ENCODE data around the gene SIM1.
A peak's percentile ranks its signal among the peaks of the same experiment; 100 is the strongest.

SIM1 gene, protein sequence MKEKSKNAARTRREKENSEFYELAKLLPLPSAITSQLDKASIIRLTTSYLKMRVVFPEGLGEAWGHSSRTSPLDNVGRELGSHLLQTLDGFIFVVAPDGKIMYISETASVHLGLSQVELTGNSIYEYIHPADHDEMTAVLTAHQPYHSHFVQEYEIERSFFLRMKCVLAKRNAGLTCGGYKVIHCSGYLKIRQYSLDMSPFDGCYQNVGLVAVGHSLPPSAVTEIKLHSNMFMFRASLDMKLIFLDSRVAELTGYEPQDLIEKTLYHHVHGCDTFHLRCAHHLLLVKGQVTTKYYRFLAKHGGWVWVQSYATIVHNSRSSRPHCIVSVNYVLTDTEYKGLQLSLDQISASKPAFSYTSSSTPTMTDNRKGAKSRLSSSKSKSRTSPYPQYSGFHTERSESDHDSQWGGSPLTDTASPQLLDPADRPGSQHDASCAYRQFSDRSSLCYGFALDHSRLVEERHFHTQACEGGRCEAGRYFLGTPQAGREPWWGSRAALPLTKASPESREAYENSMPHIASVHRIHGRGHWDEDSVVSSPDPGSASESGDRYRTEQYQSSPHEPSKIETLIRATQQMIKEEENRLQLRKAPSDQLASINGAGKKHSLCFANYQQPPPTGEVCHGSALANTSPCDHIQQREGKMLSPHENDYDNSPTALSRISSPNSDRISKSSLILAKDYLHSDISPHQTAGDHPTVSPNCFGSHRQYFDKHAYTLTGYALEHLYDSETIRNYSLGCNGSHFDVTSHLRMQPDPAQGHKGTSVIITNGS

DNA sequence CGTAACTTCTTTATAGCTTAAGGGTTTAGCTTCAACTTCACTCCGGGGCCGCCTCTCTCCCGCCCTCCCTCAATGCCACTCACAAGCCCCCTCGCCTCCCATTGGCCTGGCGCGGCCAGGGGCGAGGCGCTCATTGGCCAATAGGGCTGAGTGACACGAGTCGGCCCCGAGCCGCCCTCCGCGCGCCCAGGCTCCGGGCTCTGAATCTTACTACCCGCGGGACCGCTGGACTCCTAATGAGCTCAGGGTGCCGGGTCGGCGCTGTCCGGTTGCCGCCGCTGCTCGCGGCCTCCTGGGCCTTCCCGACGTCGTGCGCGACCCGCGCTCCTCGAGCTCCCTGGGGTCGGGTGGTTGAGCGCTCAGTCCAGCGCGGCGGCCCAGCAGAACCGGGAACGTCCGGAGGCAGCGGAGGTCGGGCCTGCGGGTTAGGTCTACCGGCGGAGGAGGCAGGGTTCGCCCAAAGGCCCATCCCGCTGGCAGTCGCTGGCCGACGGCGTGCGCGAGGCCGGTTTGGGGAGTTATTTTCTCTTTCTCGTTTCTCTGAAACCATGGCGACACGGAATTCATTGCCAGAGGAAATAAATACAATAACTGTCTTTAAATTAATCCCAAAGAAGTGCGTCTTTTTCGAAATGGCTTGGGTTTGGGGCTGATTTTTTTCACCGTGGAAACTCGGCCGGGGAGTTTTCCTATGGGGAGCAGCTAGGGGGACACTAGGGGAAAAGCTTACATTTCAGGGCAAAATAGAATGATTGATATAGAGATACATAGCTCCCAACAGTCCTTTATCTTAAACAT lies at the start of gene SIM1:
SIM1 (minus strand) TSS at position 19 of the 798 bp plus-strand sequence. CDS start 1,453 bp downstream, outside the sequence.
- DNase-seq = peak; percentile 43

DNA sequence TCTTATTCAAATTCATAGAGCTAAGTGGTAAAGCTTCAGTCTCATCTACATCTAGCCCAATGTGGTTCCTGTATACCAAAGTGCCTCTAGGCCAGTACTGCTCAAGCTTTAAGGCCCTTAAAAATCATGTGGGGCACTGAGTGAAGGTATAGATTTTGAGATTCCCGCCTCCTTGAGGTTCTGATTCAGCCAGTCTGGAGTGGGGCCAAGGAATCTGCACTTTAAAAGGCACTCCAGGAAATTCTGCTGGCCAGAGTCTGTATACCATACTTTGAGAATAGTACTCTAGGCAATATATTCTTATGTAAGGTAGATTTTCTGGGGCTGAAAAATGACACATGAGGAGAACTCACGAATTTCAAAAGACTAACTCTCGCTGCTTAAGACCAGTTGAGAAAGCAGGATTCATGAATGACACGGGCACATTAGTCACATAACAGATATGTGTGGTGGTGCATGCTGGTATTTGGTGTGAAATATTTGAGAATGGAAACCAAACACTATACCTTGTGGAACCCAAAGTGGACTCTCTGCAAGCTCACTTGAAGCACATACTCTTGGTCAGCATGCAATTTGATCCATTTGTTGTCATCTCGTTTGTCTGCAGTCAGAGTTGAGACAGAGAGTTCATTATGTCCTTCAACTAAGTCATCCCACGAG lies 47.6 kb upstream of the SIM1 start:
- no peak for DNase-seq

DNA sequence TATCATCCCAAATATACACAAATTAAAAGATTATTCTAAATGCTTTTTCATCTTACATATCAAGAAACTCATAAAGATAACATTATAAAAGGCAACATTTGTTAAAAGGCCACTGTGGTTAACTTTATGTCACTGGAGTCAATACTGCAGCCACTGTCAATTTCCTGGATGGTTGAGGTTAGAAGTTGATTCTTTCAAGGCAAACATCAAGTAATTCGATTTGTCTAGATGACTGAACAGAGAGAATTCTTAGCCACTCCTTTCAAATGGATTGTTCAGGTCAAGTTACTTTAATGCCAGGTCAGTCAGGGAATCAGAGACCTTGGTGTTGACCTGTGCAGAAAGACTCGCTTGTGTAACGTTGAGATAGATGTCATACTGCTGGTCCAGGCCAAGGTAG lies 44.4 kb upstream of the SIM1 start:
- no peak for DNase-seq

DNA sequence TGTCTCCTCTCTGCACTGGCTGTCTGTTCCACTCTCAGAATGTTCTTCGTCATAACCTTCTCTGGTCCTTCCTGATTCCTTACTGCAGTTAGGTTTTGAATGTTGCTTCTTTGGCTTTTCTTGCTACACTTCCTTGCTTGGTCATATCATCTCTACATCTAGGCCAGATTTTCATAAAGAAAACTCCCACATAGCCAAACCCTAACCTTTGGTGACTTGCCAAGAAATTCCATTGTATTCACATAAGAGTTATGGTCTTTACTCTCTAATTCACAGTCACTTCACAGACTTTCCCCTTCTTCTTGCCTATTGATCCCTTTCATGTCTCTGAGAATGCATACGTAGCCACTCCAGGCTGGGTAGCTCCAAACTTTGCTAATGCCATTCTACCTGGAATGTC lies 41.9 kb upstream of the SIM1 start:
- no peak for DNase-seq

DNA sequence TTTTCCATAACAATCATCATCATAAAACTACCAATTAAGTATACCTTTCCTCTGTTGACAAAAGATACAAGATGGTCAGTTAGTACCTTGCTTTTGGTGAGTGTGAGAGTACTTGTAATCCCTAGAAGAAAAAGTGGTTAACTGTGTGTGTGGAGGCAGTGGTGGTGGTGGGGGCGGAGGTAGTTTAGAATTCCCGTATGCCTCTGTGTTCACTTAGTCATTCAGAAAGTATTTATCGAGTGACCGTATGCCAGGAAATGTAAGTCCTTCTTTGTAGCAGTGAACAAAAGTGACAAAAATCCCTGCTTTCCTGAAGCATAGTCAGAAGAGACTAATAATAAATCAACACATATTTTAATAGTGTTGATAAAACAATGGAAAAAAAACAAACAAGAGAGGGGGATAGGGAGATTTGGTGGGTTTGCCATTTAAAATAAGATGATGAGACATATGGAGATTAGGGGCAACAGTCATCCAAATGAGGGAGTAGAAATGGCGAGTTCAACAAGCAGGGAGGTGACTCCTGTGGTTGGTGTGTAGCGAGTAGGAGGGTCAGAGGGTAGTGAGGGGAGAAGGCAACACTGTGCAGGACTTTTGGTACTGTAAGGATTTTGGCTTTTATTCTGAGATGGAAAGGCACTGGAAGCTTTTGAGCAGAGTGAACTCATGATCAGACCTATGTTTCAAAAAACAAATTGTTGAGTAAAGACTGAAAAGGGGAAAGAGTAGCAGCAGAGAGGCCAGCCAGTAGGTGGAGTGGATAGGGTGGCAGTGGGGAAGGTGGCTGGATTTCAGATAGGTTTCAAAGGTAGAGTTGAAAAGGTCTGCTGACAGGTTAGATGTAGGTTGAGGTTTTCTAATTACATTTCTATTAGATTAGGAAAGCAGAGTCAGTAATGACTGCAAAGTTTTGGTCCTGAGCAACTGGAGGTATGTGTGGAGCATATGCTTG lies 40.3 kb upstream of the SIM1 start:
- peak; percentile 7 for DNase-seq

DNA sequence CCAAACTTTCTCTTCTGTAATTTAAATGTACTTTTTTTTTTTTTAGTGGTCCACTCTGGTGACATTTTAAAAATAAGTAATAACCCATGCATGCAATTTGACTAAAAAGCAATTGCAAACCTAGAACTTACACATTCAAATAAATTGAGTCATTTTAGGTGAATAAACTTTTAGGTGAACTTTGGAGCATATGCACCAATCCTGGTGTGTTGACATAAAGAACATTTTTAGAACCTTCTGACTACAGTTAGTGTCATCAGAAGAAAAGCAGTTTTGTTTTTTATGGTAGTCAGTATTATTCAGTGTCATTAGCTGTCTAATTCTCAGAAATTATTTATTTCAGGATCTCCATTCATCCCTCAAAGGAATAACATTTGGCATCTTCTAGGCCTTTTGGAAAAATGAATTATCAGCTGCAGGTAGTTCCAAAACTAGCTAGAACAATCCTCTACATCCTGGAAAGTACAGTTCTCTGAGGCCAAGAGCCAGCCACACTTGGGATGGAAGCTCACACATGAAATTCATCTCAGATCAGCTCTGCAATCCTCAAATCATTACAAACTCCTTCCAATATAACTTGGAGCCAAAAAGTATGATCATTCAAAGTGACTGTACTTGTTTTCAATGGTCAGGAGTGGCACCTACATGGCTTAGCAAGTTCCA lies 38.5 kb upstream of the SIM1 start:
- no peak for DNase-seq

DNA sequence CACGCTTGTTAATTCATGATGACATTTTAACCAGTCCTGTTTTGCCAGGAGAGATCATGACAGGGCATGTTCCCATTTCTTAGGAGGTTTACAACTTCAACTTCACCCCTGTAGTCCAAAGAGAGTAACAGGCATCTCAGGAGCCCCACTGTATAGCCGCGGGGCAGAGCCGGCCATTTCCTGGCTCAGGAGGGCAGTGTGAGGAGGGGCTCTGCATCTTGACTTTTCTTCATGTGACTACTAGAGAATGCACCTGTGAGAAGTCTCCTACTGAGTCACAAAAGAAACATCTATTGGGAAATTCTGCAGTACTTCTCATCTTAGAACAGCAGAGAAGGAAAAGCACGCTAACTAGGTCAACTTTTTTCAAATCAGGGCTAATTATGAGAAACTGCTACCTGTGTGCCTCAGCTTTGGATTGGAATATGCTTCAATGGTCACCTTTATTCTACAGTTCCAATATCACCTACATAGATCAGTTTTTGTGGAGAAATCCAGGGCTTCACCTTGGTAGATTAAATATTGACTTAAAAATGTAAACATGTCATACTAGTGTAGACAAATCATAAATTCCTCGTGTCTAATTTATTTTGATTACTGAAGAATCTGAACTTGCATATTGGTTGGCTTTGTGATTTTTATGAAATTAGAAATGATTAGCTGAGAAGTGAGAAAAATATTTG lies 28.6 kb upstream of the SIM1 start:
- DNase-seq = no peak

DNA sequence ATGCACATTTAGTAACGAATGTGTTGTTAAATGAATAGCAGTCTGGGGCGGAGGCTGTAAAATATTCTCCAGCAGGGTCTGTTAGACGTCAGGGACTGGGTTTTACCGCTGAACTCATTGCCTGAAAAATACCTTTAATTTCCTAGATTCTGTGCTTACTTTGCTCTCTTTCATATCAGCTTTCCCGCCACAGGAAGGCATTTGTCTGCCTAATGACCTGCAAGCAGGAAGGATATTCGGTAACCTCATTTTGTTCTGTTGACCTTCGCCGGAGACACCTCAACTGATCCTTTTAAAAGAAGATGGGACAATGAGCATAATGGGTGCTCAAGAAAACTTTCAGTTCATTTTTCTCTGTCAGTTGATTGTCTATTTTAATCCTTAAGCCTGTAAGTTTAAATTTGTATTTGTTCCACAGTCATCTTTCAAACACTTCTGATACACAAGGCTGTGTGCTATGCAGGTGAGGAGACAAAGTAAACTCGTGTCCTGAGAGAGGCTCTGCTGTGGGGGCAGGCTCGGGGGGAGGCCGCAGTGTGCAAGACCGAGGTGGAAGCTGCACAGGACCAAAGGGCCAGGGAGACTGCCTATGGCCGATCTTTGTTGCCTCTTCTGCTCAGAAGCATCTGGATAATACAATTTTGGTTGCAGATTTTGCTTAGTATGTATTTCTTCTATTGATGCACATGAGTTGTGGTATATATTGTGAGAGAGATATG lies 27.4 kb upstream of the SIM1 start:
- no peak for DNase-seq

DNA sequence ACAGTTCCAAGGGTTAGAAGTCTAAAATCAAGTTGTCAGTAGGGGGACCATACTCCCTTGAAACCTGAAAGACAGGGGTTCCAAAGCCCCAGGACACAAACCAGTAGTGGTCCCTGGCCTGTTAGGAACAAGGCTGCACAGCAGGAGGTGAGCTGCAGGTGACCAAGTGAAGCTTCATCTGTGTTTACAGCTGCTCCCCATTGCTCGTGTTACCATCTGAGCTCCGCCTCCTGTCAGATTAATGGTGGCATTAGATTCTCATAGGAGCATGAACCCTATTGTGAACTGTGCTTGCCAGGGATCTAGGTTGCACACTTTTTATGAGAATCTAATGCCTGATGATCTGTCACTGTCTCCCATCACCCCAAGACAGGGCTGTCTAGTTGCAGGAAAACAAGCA lies 25.3 kb upstream of the SIM1 start:
- DNase-seq = no peak

DNA sequence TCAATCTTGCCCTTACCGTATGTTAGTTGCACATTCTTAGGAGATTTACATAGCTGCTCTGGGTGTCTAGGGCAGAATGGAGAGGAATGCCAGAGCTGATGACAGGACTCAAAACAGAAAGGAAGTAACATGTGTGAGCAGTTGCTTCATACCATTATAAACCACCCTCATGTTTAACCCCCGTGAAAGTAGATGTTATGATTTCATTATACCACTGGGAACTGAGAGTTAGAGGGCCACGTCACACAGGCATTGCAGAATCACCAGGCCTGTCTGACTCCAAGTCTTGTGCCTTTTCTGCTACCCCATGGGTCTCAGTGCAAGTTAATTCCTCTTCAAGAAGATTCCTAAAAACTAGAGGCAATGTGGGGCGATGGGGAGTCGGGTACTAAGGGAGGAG lies 23.5 kb upstream of the SIM1 start:
- DNase-seq = no peak

DNA sequence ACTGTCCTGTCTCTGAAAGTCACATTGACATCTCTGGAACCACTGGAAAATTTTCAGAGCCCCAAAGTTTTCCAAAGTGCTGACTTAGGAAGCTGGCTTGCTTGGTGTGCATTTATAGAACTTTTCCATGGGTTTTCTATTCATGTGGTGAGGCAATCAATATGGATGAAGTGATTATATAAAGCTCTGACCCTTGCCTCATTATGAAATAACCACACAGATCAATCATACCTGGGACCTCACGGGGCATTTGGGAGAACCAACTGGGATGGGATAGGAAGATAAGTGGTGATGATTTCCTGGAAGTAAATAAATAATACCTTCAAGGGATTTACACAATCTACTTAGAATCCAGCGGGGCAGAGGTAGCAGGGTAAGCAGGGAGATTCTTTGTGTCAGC lies 22.9 kb upstream of the SIM1 start:
- DNase-seq = no peak

DNA sequence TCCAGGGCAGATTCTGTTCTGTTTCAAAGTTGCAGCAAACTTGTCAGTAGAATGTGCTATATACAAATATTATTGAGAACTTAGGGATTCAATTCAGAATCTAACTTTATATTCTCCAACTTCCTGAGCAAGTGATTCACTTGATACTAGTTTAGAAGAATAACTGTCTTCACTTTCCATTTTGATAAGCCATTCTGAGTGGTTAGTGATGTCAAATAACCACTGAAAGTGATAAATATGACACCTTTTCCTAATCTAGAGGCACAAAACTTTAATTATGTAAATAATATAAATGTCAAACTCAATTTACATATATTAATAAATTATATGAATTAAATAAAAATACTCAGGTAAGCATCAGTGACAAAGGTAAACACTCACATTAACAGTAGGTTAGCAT lies 20.5 kb upstream of the SIM1 start:
- no peak for DNase-seq

DNA sequence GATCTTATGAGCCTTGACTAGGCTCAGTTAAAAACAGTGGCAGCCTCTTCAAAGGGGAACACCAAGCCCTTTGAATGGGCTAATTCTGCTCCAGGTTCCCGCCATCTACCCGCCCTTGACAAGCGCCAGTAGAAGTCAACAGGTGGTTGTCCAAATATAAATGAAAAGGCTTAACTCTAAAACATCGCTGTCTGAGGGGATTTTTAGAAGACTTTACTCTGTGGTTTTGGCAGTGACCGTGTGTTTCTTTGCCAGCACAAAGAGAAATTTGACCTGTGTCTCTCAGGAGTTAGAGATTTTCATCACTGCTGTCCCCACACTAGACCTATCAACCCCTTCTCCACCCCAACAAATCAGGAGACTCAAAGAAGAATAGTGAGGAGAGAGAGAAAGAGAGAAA lies 19.8 kb upstream of the SIM1 start:
- DNase-seq = no peak

DNA sequence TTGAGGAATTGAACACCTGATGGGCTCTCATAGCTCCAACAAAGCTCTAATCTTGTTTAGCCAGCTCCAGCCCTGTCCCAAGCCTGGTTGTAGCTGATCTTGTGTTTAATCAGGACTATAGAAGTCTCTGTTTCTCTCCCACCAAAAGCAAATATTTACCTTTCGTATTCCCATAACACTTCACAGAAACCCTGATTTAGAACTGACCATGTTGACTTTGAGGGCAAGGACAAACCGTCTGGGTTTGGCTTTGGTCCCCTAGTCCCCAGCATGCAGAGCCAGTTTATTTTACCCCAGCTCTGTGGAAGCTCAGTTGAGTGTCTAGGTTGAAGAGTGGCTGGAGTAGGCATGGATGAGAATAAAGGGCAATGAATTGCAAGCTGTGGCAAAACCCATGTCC lies 18.0 kb upstream of the SIM1 start:
- no peak for DNase-seq

DNA sequence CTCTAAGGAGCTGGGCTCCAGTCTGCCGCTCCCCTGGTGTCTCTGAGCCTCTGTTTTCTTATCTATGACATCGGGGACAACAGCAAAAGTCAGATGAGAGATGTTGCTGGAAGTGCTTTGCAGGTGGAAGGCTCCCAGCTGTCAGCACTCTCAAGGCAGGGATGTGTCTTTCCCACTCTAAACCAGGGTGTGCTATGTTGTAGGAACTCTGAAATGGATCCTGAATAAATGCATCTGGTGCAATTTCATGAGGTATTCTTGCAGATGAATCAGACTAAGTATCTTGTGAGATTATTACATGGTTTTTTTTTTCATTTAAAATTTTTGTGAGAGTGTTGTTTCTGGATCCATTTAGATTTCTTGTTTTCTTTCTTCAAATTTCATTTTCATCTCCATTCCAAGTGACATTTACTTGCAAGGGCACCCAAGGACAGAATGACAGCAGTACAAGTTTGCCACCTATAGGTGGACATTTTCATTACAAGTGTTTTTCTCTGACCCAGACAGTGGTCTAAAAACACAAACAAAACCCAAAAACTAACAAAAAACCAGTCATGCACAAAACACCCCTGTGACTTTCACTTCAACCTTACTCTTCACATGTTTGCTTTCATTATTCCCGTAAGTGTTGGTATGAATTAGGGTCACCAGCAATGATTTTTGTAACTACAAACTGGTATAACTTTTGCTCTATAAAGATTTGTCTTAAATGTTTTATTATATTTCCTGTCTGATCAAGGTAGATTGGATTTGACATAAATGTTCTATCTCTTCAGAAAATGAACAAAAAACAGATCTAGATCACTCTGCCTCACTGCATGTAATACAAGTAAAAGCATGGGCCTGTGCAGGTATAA lies 14.7 kb upstream of the SIM1 start:
- peak; percentile 65 for DNase-seq

DNA sequence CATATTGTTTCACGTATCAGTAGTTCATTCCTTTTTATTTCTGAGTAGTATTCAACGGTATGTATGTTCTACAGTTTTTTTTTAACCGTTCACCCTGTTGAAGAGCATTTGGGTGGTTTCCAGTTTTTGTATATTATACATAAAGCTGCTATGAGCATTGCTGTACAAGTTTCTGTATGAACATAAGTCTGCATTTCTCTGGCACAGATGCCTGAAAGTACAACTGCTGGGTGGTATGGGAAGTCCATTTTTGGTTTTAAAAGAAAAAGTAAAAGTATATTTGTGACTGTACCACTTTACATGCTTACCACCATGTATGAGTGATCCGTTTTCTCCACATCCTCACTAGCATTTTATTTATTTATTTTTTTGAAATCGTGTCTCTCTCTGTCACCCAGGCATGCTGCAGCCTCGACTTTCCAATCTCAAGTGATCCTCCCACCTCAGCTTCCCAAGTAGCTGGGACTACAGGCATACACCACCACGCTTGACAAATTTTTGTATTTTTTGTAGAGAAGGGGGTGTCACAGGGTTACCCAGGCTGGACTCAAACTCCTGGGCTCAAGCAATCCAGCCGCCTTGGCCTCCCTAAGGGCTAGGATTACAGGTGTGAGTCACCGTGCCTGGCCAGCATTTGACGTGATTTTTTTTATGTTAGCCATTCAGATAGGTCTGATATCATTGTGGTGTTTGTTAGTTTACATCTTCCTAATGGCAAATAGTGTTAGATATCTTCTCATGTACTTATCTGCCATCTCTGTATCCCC lies 11.0 kb upstream of the SIM1 start:
- DNase-seq = peak; percentile 65

DNA sequence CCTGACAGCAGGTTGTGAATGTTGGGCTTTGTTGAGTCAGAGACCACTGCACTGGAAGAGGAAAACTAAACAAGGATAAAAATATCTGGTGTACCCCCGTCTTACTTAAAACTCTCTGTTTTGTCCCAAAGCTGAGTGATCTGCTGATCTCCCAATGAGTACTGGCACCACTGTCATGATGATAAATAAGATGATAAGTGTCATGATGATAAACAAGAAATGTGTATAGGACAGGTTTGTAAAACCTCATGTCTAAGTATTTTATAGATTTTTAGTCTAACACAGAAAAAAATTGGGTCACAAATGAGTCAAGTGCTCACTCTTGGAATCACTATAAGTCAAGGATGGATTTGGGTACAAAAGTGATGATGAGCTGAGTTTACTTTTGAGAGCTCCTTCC lies 8.5 kb upstream of the SIM1 start:
- DNase-seq = peak; percentile 35

DNA sequence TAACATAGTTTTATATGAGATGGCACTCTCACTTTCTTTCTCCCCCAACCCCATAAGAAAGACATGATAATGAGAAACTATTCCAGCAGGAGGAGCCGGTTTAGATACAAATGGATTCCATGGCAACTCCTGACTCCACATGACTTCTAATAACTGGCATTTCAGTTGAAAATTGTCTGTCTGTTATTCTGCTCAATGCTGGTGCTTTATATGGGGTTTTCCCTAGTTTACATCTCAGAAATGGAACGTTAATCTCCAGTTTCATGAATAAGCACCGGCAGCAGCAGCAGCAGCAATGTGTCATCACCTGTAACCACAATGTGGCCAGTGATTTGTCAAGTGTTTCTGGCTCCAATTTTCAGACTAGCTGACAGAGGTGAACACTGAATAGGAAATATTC lies 8.0 kb upstream of the SIM1 start:
- DNase-seq = peak; percentile 84

Data from activated CD4-positive, alpha-beta T cell treated with anti-CD3 and anti-CD28 coated beads, Interleukin-2, Interleukin-6, amounts not matched to agents 100 ng/mL and 50 ng/mL, durations not matched to agents 16 hours and 8 hours (primary cell).